Parathyroid adenoma (tissue), 2 donors: Measurements from ENCODE around the gene C2CD3.

ENCODE experiments used
- H2AFZ ChIP-seq: fragments of 300-600 bp; sonication (generic); one replicate; pipeline ENCODE4 v1.7.0; 2017; ENCODE audit warnings: antibody characterized with exemption, mild to moderate bottlenecking
- H3K27ac ChIP-seq: fragments of 300-600 bp; sonication (generic); one replicate; pipeline ENCODE4 v1.7.0; 2017
- H3K27me3 ChIP-seq: fragments of 300-600 bp; sonication (generic); one replicate; pipeline ENCODE4 v1.7.0; 2017; ENCODE audit warnings: low read length; ENCODE audit not compliant: control insufficient read depth, insufficient read depth
- H3K36me3 ChIP-seq: fragments of 300-600 bp; sonication (generic); one replicate; pipeline ENCODE4 v1.7.0; 2017; ENCODE audit warnings: low read length; ENCODE audit not compliant: control insufficient read depth, insufficient read depth
- H3K4me1 ChIP-seq: fragments of 300-600 bp; sonication (generic); one replicate; pipeline ENCODE4 v1.7.0; 2017; ENCODE audit warnings: control low read depth
- H3K4me2 ChIP-seq: fragments of 300-600 bp; sonication (generic); one replicate; pipeline ENCODE4 v1.7.0; 2017; ENCODE audit warnings: low read length
- H3K4me3 ChIP-seq: fragments of 300-600 bp; sonication (generic); one replicate; pipeline ENCODE4 v1.7.0; 2017; ENCODE audit warnings: low read depth, low read length
- H3K79me2 ChIP-seq: fragments of 300-600 bp; sonication (generic); one replicate; pipeline ENCODE4 v1.7.0; 2017; ENCODE audit warnings: control low read depth
- H3K9ac ChIP-seq: fragments of 300-600 bp; sonication (generic); one replicate; pipeline ENCODE4 v1.7.0; 2017; ENCODE audit warnings: mild to moderate bottlenecking
- H3K9me3 ChIP-seq: fragments of 300-600 bp; sonication (generic); one replicate; pipeline ENCODE4 v1.7.0; 2017; ENCODE audit warnings: low read length; ENCODE audit not compliant: control insufficient read depth
- CTCF ChIP-seq: fragments of 300-600 bp; sonication (generic); IDR thresholded peaks from one replicate; pipeline ENCODE4 v1.7.0; 2017; ENCODE audit warnings: antibody characterized with exemption, mild to moderate bottlenecking
- donor health status: primary hyperparathyroidism.

The C2CD3 gene

GRCh38 chr11:74157169-74157568 is 13.6 kb downstream of the C2CD3 start:
- no peak overlapping the region for H3K4me3 ChIP-seq
- H3K27me3 ChIP-seq: no peaks in the 10 kb centered on the region
- H2AFZ ChIP-seq: no peak overlapping the region
- H3K36me3 ChIP-seq: no peaks in the 10 kb centered on the region
- no peak for TF ChIP-seq CTCF
- peaks cover 2% of the 10 kb centered on the region for H3K79me2 ChIP-seq
- no peak overlapping the region for H3K27ac ChIP-seq
- no peak overlapping the region for H3K9ac ChIP-seq
- H3K4me1 ChIP-seq: no peaks in the 10 kb centered on the region
- no peaks in the 10 kb centered on the region for H3K9me3 ChIP-seq
- H3K4me2 ChIP-seq: no peak overlapping the region

DNA sequence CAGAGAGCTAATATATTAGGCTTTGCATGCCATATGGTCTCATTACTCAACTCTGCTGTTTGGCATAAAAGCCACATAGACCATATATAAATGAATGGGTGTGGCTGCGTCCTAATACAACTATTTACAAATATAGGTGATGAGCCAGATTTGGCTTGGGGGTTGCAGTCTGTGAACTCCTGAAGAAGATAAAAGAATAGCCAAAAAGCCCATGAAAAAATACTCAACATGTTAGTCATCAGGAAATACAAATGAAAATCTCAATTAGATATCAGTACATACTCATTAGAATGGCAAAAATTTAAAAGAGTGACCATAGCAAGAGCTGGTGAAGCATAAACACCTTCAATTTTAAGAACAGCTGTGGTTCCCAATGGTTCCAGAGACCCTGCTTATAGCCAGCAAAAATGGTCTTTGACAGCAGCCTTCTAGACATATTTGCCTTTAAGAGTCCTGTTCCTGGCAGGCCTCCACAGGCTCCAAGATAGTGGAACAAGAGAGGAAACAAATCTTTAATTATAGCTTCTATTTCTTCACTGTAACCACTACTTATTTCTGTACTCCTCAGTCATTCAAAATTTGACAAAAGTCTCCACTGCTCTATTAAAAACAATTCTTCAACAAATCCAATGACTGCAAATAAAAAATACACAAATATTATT is 16.1 kb downstream of the C2CD3 start:
- no peak overlapping the region for H3K4me2 ChIP-seq
- no peaks in the 10 kb centered on the region for H3K79me2 ChIP-seq
- no peaks in the 10 kb centered on the region for H3K27me3 ChIP-seq
- no peaks in the 10 kb centered on the region for H3K9me3 ChIP-seq
- H2AFZ ChIP-seq: no peak overlapping the region
- no peak overlapping the region for H3K4me3 ChIP-seq
- H3K9ac ChIP-seq: no peak overlapping the region
- no peaks in the 10 kb centered on the region for H3K36me3 ChIP-seq
- no peak overlapping the region for H3K27ac ChIP-seq
- TF ChIP-seq CTCF: no peak
- H3K4me1 ChIP-seq: no peaks in the 10 kb centered on the region

DNA sequence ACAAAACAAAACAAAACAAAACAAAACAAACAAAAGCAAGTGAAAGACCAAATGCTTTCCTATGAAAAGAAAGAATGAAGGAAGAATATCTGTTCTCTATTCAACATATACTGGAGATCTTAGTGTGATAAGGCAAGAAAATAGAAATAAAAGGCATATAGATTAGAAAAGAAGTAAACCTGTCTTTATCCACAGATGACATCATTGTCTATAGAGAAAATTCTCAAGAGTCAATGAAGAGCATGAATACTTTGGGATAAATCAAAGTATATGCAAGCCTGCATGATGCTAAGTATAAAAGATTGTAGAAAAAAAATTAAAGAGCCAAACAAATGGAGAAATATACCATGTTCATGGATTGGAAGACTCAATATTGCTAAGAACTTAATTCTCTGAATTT is 17.6 kb downstream of the C2CD3 start:
- H3K9me3 ChIP-seq: no peaks in the 10 kb centered on the region
- no peaks in the 10 kb centered on the region for H3K27me3 ChIP-seq

GRCh38 chr11:74147199-74147929 is 23.4 kb downstream of the C2CD3 start:
- H3K4me1 ChIP-seq: no peaks in the 10 kb centered on the region
- H3K27me3 ChIP-seq: no peaks in the 10 kb centered on the region
- H3K9ac ChIP-seq: no peak overlapping the region
- no peaks in the 10 kb centered on the region for H3K9me3 ChIP-seq
- no peaks in the 10 kb centered on the region for H3K36me3 ChIP-seq
- H3K4me2 ChIP-seq: no peak overlapping the region
- no peak for TF ChIP-seq CTCF
- H3K27ac ChIP-seq: no peak overlapping the region
- no peak overlapping the region for H3K4me3 ChIP-seq
- H2AFZ ChIP-seq: no peak overlapping the region
- H3K79me2 ChIP-seq: no peaks in the 10 kb centered on the region

More for the DNA sequence above, 17.6 kb downstream of the C2CD3 start:
- H3K9ac ChIP-seq: no peak overlapping the region
- TF ChIP-seq CTCF: no peak
- no peaks in the 10 kb centered on the region for H3K36me3 ChIP-seq
- no peak overlapping the region for H2AFZ ChIP-seq
- H3K79me2 ChIP-seq: no peaks in the 10 kb centered on the region
- H3K4me2 ChIP-seq: no peak overlapping the region
- H3K4me1 ChIP-seq: no peaks in the 10 kb centered on the region
- H3K4me3 ChIP-seq: no peak overlapping the region
- no peak overlapping the region for H3K27ac ChIP-seq

GRCh38 chr11:74144592-74144991 is 26.2 kb downstream of the C2CD3 start:
- H3K9ac ChIP-seq: no peak overlapping the region
- H3K79me2 ChIP-seq: no peaks in the 10 kb centered on the region

More at GRCh38 chr11:74144592-74144991, 26.2 kb downstream of the C2CD3 start:
- H3K27me3 ChIP-seq: no peaks in the 10 kb centered on the region
- TF ChIP-seq CTCF: no peak
- no peaks in the 10 kb centered on the region for H3K36me3 ChIP-seq
- no peak overlapping the region for H2AFZ ChIP-seq
- H3K4me1 ChIP-seq: no peaks in the 10 kb centered on the region
- H3K4me3 ChIP-seq: no peak overlapping the region
- no peak overlapping the region for H3K27ac ChIP-seq
- H3K9me3 ChIP-seq: no peaks in the 10 kb centered on the region
- no peak overlapping the region for H3K4me2 ChIP-seq
